Liver (tissue), 9 donors: ENCODE results near the gene ZNF844. TPM values are rescaled to one million over a fixed set of nuclear protein-coding genes. Genes with fewer than 3 reads are reported as not detected.

ENCODE experiments used
- DNase-seq: peaks from one replicate; pipeline ENCODE4 v3.0.0-alpha.2; 2017; ENCODE audit warnings: low spot score
- H3K27ac ChIP-seq, 2 donors: one replicate each; pipeline ENCODE4 v1.7.0; 2013; ENCODE audit warnings: inconsistent platforms in 2 of 2, low read length in 2 of 2, control low read depth in 1 of 2, low read depth in 1 of 2, mild to moderate bottlenecking in 1 of 2
- H3K27me3 ChIP-seq, 4 donors: one replicate each; pipeline versions ENCODE4 v1.6.1 to v1.7.0; 2013; ENCODE audit warnings: low read length in 3 of 4, inconsistent platforms in 1 of 4, mild to moderate bottlenecking in 1 of 4, moderate library complexity in 1 of 4; ENCODE audit not compliant: control insufficient read depth in 4 of 4, insufficient read depth in 4 of 4
- H3K36me3 ChIP-seq, 4 donors: one replicate each; pipeline versions ENCODE4 v1.6.1 to v1.7.0; 2013; ENCODE audit warnings: low read length in 3 of 4, mild to moderate bottlenecking in 3 of 4, low read depth in 1 of 4, moderate library complexity in 1 of 4; ENCODE audit not compliant: control insufficient read depth in 4 of 4, insufficient read depth in 3 of 4
- H3K4me1 ChIP-seq, 4 donors: one replicate each; pipeline versions ENCODE4 v1.6.1 to v1.7.0; 2013; ENCODE audit warnings: low read length in 3 of 4, mild to moderate bottlenecking in 3 of 4, moderate library complexity in 1 of 4; ENCODE audit not compliant: control insufficient read depth in 4 of 4, insufficient read depth in 4 of 4
- H3K4me3 ChIP-seq, 3 donors: one replicate each; pipeline versions ENCODE4 v1.6.1 to v1.7.0; 2013; ENCODE audit warnings: low read length in 3 of 3, control low read depth in 1 of 3, low read depth in 1 of 3, mild to moderate bottlenecking in 1 of 3
- H3K9ac ChIP-seq, 2 donors: one replicate each; pipeline ENCODE4 v1.7.0; 2013; ENCODE audit warnings: low read length in 2 of 2, mild to moderate bottlenecking in 2 of 2, moderate library complexity in 2 of 2, control low read depth in 1 of 2, low read depth in 1 of 2
- H3K9me3 ChIP-seq, 4 donors: one replicate each; pipeline versions ENCODE4 v1.6.1 to v1.7.0; 2013; ENCODE audit warnings: low read length in 3 of 4; ENCODE audit not compliant: control insufficient read depth in 4 of 4
- ATF3 ChIP-seq: IDR thresholded peaks from 2 replicates; pipeline ENCODE4 v1.6.1; 2016; ENCODE audit warnings: antibody characterized with exemption
- CTCF ChIP-seq: fragments of 150-350 bp; IDR thresholded peaks from 2 replicates; pipeline ENCODE4 v1.5.1; 2017; ENCODE audit warnings: improper control_type of control experiment, low read depth, low read length; ENCODE audit not compliant: missing input control
- EGR1 ChIP-seq, 2 donors: IDR thresholded peaks; 2 replicates each; pipeline ENCODE4 v1.6.1; 2016 to 2018; ENCODE audit warnings: antibody characterized with exemption in 2 of 2, low read depth in 2 of 2
- FOXA1 ChIP-seq: IDR thresholded peaks from 2 replicates; pipeline ENCODE4 v1.6.1; 2016; ENCODE audit warnings: antibody characterized with exemption
- FOXA2 ChIP-seq: IDR thresholded peaks from 2 replicates; pipeline ENCODE4 v1.6.1; 2016; ENCODE audit warnings: antibody characterized with exemption
- GABPA ChIP-seq, 2 donors: IDR thresholded peaks in 1 of 2; conservative IDR thresholded peaks in 1 of 2; 2 replicates each; pipeline ENCODE4 v1.6.1; 2016; ENCODE audit warnings: antibody characterized with exemption in 2 of 2, mild to moderate bottlenecking in 1 of 2, moderate library complexity in 1 of 2
- HNF4A ChIP-seq, 2 donors: conservative IDR thresholded peaks; 2 replicates each; pipeline ENCODE4 v1.6.1; 2016; ENCODE audit warnings: antibody characterized with exemption in 2 of 2, mild to moderate bottlenecking in 2 of 2
- HNF4G ChIP-seq: IDR thresholded peaks from 2 replicates; pipeline ENCODE4 v1.6.1; 2016; ENCODE audit warnings: antibody characterized with exemption
- JUND ChIP-seq, 2 donors: IDR thresholded peaks; 2 replicates each; pipeline ENCODE4 v1.6.1; 2016; ENCODE audit warnings: antibody characterized with exemption in 2 of 2
- MAX ChIP-seq: IDR thresholded peaks from 2 replicates; pipeline ENCODE4 v1.6.1; 2016; ENCODE audit warnings: antibody characterized with exemption
- NR2F2 ChIP-seq: IDR thresholded peaks from 2 replicates; pipeline ENCODE4 v1.6.1; 2016; ENCODE audit warnings: antibody characterized with exemption
- RAD21 ChIP-seq, 2 donors: IDR thresholded peaks; 2 replicates each; pipeline ENCODE4 v1.6.1; 2016; ENCODE audit warnings: antibody characterized with exemption in 2 of 2, mild to moderate bottlenecking in 2 of 2
- REST ChIP-seq: IDR thresholded peaks from 2 replicates; pipeline ENCODE4 v1.6.1; 2016; ENCODE audit warnings: antibody characterized with exemption, mild to moderate bottlenecking
- RXRA ChIP-seq, 2 donors: IDR thresholded peaks; 2 replicates each; pipeline ENCODE4 v1.6.1; 2017 to 2018; ENCODE audit warnings: antibody characterized with exemption in 2 of 2, mild to moderate bottlenecking in 1 of 2
- SP1 ChIP-seq: IDR thresholded peaks from 2 replicates; pipeline ENCODE4 v1.6.1; 2018; ENCODE audit warnings: antibody characterized with exemption, mild to moderate bottlenecking
- TAF1 ChIP-seq: conservative IDR thresholded peaks from 2 replicates; pipeline ENCODE4 v1.6.1; 2016; ENCODE audit warnings: antibody characterized with exemption, mild to moderate bottlenecking
- YY1 ChIP-seq: IDR thresholded peaks from 2 replicates; pipeline ENCODE4 v1.6.1; 2016; ENCODE audit warnings: antibody characterized with exemption, mild to moderate bottlenecking
- ZBTB33 ChIP-seq: IDR thresholded peaks from 2 replicates; pipeline ENCODE4 v1.6.1; 2016; ENCODE audit warnings: antibody characterized with exemption
- WGBS: extraction: QIAGEN DNeasy Blood & Tissue Kit; methylation state at CpG from one replicate; pipeline ENCODE4 v1.1.7; 2013; 5-methylcytosine and 5-hydroxymethylcytosine counted together
- polyA plus RNA-seq, 2 donors: library from polyadenylated mRNA; stranded (reverse) in 1 of 2; unstranded in 1 of 2; fragments of 200-250 nt in 1 of 2; fragments of >200 nt in 1 of 2; fragmentation: Nextera tagmentation in 1 of 2; extraction: Ambion mirVana in 1 of 2; gene quantifications; one replicate each; pipeline versions ENCODE4 v1.2.1 to v1.2.3, GENCODE V29; 2013 to 2015
- total RNA-seq, 2 donors: library from RNA; depleted of rRNA; stranded (reverse); fragments of >200 nt; gene quantifications; one replicate each; pipeline ENCODE4 v1.2.3, GENCODE V29; 2014
- donor health status: healthy.
- donor health status: healthy.
- donor health status: healthy.
- donor health status: healthy.
- donor health status: healthy.

ZNF844 gene
- total and polyA plus RNA-seq, 4 donors = 0.72 to 5.6 (median 2.9) TPM

- Histone ChIP-seq H3K36me3 (peaks cover 15 to 42% (median 36%) of the 10 kb centered on the region in 4 donors), H3K9ac (no peak overlapping the region), H3K4me1 (no peaks in the 10 kb centered on the region), H3K4me3 (peak overlapping the region in 2 of 3 donors; percentile 70 to 76), H3K27me3 (no peaks in the 10 kb centered on the region), H3K27ac (no peak overlapping the region), H3K9me3 (peaks cover 45 to 75% (median 54%) of the 10 kb centered on the region in 4 donors)
- TF ChIP-seq NR2F2 (no peak), ZBTB33 (no peak), MAX (no peak), RAD21 (IDR thresholded peaks at IDR 0.05) (no peak), YY1 (no peak), FOXA2 (no peak), RXRA (IDR thresholded peaks at IDR 0.05) (no peak), TAF1 (no peak), JUND (IDR thresholded peaks at IDR 0.05) (no peak), FOXA1 (no peak), EGR1 (IDR thresholded peaks at IDR 0.05; ENCODE audit: low read depth in 2 of 2) (no peak), HNF4G (no peak), HNF4A (conservative IDR thresholded peaks at IDR 0.05) (no peak), SP1 (no peak), ATF3 (no peak), CTCF (no peak), REST (no peak), GABPA (IDR thresholded peaks at IDR 0.05 in 1 of 2, conservative IDR thresholded peaks at IDR 0.05 in 1 of 2) (no peak)
- 98% methylated on average over 9 of the region's 9 CpGs for WGBS
- no peak for DNase-seq
Observed at GRCh38 chr19:12015015-12015752, 49.3 kb upstream of the ZNF844 start.
